Neuron (in vitro differentiated cells): ENCODE results near the gene CDH16.

Experiments
- H2AFZ ChIP-seq: one replicate; pipeline ENCODE4 v1.6.1; 2013; ENCODE audit warnings: low read depth, mild to moderate bottlenecking, inconsistent platforms, low read length, moderate library complexity
- H3K27me3 ChIP-seq: one replicate; pipeline ENCODE4 v1.6.1; 2013; ENCODE audit warnings: low read length; ENCODE audit not compliant: insufficient read depth
- H3K36me3 ChIP-seq: one replicate; pipeline ENCODE4 v1.6.1; 2013; ENCODE audit warnings: low read length; ENCODE audit not compliant: insufficient read depth
- H3K4me1 ChIP-seq: one replicate; pipeline ENCODE4 v1.6.1; 2013; ENCODE audit warnings: low read length; ENCODE audit not compliant: insufficient read depth
- H3K4me3 ChIP-seq: 2 replicates; pipeline ENCODE4 v1.5.1; 2013; ENCODE audit warnings: mild to moderate bottlenecking, low read length, moderate library complexity
- H3K9me3 ChIP-seq: one replicate; pipeline ENCODE4 v1.6.1; 2013; ENCODE audit warnings: low read length

CDH16 gene

GRCh38 chr16:66920924-66921680 is 2.4 kb upstream of the CDH16 start:
- no peak overlapping the region for H2AFZ ChIP-seq
- H3K4me3 ChIP-seq: no peak overlapping the region
- peaks cover 32% of the 10 kb centered on the region for H3K27me3 ChIP-seq
- no peaks in the 10 kb centered on the region for H3K36me3 ChIP-seq
- peaks cover 20% of the 10 kb centered on the region for H3K4me1 ChIP-seq
- H3K9me3 ChIP-seq: no peaks in the 10 kb centered on the region

- Histone ChIP-seq H2AFZ (no peak overlapping the region), H3K9me3 (no peaks in the 10 kb centered on the region), H3K36me3 (no peaks in the 10 kb centered on the region), H3K27me3 (peaks cover 25% of the 10 kb centered on the region), H3K4me1 (peaks cover 13% of the 10 kb centered on the region), H3K4me3 (no peak overlapping the region)
Measured at GRCh38 chr16:66920299-66920590, 1.6 kb upstream of the CDH16 start.

- peaks cover 20% of the 10 kb centered on the region for H3K27me3 ChIP-seq
- H3K4me3 ChIP-seq: no peak overlapping the region
- H3K9me3 ChIP-seq: no peaks in the 10 kb centered on the region
Measured at GRCh38 chr16:66919569-66920298, 1.0 kb upstream of the CDH16 start.

DNA sequence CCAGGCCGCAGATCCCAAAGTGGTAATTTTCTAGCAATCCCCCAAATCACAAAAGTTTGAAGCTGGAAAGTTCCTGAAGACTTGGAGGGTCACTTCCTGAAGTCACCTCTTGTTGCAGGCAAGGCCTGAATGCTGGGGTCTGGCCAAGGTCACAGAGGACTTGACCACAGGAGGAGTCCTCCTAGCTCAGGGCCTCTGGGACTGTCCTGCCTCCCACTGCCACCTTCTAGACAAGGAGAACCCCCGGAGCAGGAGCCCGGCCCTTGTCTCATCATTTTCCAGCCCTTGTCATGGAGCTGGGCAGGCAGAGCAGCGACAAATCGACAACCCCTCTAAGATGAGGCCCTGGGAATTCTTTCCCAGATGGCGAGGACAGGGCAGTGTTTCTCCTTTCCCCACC is 330 bp downstream of the CDH16 start:
- H3K9me3 ChIP-seq: no peaks in the 10 kb centered on the region
- H2AFZ ChIP-seq: no peak overlapping the region
- H3K4me3 ChIP-seq: no peak overlapping the region
- H3K36me3 ChIP-seq: no peaks in the 10 kb centered on the region
- H3K4me1 ChIP-seq: peaks cover 22% of the 10 kb centered on the region
- H3K27me3 ChIP-seq: peaks cover 7% of the 10 kb centered on the region

More at GRCh38 chr16:66919569-66920298, 1.0 kb upstream of the CDH16 start:
- Histone ChIP-seq H3K4me1 (peaks cover 13% of the 10 kb centered on the region), H3K36me3 (no peaks in the 10 kb centered on the region), H2AFZ (no peak overlapping the region)

DNA sequence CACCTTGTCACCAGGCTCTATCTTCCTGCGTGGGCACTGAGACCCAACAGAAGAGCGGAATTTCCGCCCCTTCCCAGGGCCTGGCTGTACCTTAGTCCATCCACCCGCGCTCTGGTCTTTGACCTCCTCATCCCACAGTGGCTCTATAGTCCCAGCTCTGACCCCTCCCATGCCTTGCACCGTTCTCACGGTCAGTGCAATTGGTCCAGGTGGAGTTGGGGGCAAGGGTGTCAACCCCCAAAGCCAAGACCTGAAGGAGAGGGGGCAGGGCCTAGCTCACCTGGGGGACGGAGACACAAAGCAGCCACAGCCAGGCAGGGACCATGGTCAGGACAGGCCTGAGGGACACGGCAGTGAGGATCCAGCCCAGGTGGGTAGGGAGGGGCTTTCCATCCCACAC is 944 bp downstream of the CDH16 start:
- H3K9me3 ChIP-seq: no peaks in the 10 kb centered on the region
- no peaks in the 10 kb centered on the region for H3K36me3 ChIP-seq
- H3K4me1 ChIP-seq: peaks cover 28% of the 10 kb centered on the region
- no peak overlapping the region for H2AFZ ChIP-seq
- H3K27me3 ChIP-seq: peaks cover 5% of the 10 kb centered on the region
- no peak overlapping the region for H3K4me3 ChIP-seq

DNA sequence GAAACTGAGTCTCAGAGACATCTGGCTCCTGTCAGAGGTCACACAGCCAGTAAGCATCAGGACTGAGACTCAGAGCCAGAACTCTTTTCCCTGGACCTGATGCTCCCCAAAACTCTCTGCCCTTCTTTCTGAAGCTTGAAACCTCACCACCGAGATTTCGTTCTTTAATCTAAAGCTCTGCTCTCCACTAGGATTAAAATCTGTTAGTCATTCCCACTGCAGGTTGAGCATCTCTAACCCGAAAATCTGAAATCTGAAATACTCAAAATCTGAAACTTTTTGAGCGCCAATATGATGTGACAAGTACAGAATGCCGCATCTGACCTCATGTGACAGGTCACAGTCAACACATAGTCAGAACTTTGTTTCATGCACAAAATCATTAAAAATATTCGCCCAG is 2.2 kb downstream of the CDH16 start:
- Histone ChIP-seq H3K4me1 (peaks cover 30% of the 10 kb centered on the region), H3K4me3 (no peak overlapping the region), H3K27me3 (no peaks in the 10 kb centered on the region), H3K9me3 (no peaks in the 10 kb centered on the region), H2AFZ (no peak overlapping the region), H3K36me3 (no peaks in the 10 kb centered on the region)

DNA sequence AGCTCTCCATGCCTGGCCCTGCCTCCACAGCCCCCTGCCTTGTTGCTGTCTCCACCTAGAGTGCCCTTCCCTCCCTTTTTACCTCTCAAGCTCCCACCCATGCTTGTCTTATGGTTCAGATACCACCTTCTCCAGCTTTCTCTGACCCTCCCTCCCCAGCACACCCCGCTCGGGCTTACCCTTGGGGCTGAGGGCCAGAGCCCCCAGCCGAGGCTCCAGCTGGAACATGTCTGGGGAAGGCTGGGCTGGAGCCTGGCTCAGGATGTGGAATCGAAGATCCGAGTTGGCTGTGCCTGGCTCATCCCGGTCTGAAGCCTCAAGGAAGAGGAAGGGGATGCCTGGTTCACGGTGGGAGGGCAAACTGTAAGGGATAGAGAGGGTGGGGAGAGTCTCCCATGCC is 3.6 kb downstream of the CDH16 start:
- no peaks in the 10 kb centered on the region for H3K27me3 ChIP-seq
- H2AFZ ChIP-seq: no peak overlapping the region
- H3K4me3 ChIP-seq: no peak overlapping the region
- H3K9me3 ChIP-seq: no peaks in the 10 kb centered on the region
- no peaks in the 10 kb centered on the region for H3K36me3 ChIP-seq
- H3K4me1 ChIP-seq: peaks cover 26% of the 10 kb centered on the region

- Histone ChIP-seq H3K9me3 (no peaks in the 10 kb centered on the region), H3K27me3 (no peaks in the 10 kb centered on the region), H3K4me3 (no peak overlapping the region), H3K4me1 (peaks cover 21% of the 10 kb centered on the region), H3K36me3 (no peaks in the 10 kb centered on the region), H2AFZ (no peak overlapping the region)
Measured at GRCh38 chr16:66914541-66914940, 4.1 kb downstream of the CDH16 start.

- no peak overlapping the region for H3K4me3 ChIP-seq
- H3K9me3 ChIP-seq: no peaks in the 10 kb centered on the region
- H2AFZ ChIP-seq: no peak overlapping the region
- peaks cover 17% of the 10 kb centered on the region for H3K4me1 ChIP-seq
- H3K27me3 ChIP-seq: no peaks in the 10 kb centered on the region
- no peaks in the 10 kb centered on the region for H3K36me3 ChIP-seq
Measured at GRCh38 chr16:66913711-66914110, 5.0 kb downstream of the CDH16 start.

- Histone ChIP-seq H3K9me3 (no peaks in the 10 kb centered on the region), H3K4me1 (peaks cover 17% of the 10 kb centered on the region), H2AFZ (no peak overlapping the region), H3K27me3 (no peaks in the 10 kb centered on the region), H3K4me3 (no peak overlapping the region), H3K36me3 (no peaks in the 10 kb centered on the region)
Measured at GRCh38 chr16:66913081-66913480, 5.6 kb downstream of the CDH16 start.

DNA sequence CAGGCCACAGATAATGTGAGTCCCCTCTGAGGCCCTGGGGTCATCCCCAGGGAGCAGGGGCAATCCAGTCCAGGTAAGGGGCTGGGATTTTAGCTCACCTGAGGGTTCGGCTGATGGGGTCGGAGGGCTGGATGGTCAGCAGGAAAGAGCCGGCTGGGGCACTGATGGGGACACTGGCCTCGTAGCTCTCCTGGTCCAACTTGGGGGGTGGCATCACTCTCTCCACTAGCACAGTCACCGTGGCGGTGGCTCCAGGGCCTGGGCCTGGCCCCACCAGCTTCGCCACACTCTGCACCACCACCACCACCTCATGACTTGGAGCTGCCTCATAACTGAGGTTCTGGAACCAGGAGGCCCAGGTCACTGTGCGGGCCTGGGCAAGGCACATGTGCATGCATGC is 6.9 kb downstream of the CDH16 start:
- peaks cover 7% of the 10 kb centered on the region for H3K27me3 ChIP-seq
- H3K36me3 ChIP-seq: no peaks in the 10 kb centered on the region

GRCh38 chr16:66911112-66911511 is 7.6 kb downstream of the CDH16 start:
- peaks cover 17% of the 10 kb centered on the region for H3K4me1 ChIP-seq
- H3K27me3 ChIP-seq: peaks cover 7% of the 10 kb centered on the region
- H3K9me3 ChIP-seq: no peaks in the 10 kb centered on the region
- H3K4me3 ChIP-seq: no peak overlapping the region
- H3K36me3 ChIP-seq: no peaks in the 10 kb centered on the region
- H2AFZ ChIP-seq: no peak overlapping the region

More for the DNA sequence above, 6.9 kb downstream of the CDH16 start:
- peaks cover 17% of the 10 kb centered on the region for H3K4me1 ChIP-seq
- no peak overlapping the region for H3K4me3 ChIP-seq
- H3K9me3 ChIP-seq: no peaks in the 10 kb centered on the region
- no peak overlapping the region for H2AFZ ChIP-seq

- Histone ChIP-seq H3K4me3 (no peak overlapping the region), H2AFZ (no peak overlapping the region), H3K9me3 (no peaks in the 10 kb centered on the region), H3K27me3 (peaks cover 7% of the 10 kb centered on the region), H3K4me1 (peaks cover 17% of the 10 kb centered on the region), H3K36me3 (no peaks in the 10 kb centered on the region)
Measured at GRCh38 chr16:66910175-66910940, 8.3 kb downstream of the CDH16 start.
